Testis (tissue), 2 donors: ENCODE results near the gene DAB2.

ENCODE experiments used
- CTCF ChIP-seq, 3 experiments: fragments of 450-650 bp in 2 of 3; fragments of 200-600 bp in 1 of 3; sonication (generic) in 1 of 3; IDR thresholded peaks; one replicate each; pipeline ENCODE4 v1.5.1; 2016 to 2019; ENCODE audit warnings: antibody characterized with exemption in 3 of 3, mild to moderate bottlenecking in 2 of 3, moderate library complexity in 1 of 3
- POLR2A ChIP-seq: fragments of 450-650 bp; IDR thresholded peaks from one replicate; pipeline ENCODE4 v1.6.1; 2017; ENCODE audit warnings: antibody characterized with exemption, mild to moderate bottlenecking, moderate library complexity

- TF ChIP-seq POLR2A (no peak), CTCF (IDR thresholded peaks at IDR 0.05) (no peak)
Observed at GRCh38 chr5:39349484-39349883, 75.3 kb downstream of the DAB2 start.
